Effector CD8-positive, alpha-beta T cell (primary cell): ENCODE measurements around the gene HDLBP.

Experiments used
- DNase-seq: peaks from one replicate; lab custom pipeline; 2025; lab: John Stamatoyannopoulos, UW

HDLBP gene

GRCh38 chr2:241190291-241190981 lies 125.0 kb downstream of the HDLBP start:
- DNase-seq: no peak

- DNase-seq: no peak
Observed at GRCh38 chr2:241189856-241190201, 125.6 kb downstream of the HDLBP start.

GRCh38 chr2:241189093-241189855 lies 126.2 kb downstream of the HDLBP start:
- no peak for DNase-seq

GRCh38 chr2:241188361-241189092 lies 126.9 kb downstream of the HDLBP start, which contains the start of gene ANO7:
Gene ANO7, plus strand, starts transcription at chr2:241188677. Its CDS starts 1,387 bp downstream, at chr2:241190064.
- DNase-seq: no peak

- DNase-seq: no peak
Observed at GRCh38 chr2:241187918-241188234, 127.6 kb downstream of the HDLBP start.

- no peak for DNase-seq
Observed at GRCh38 chr2:241187101-241187917, 128.2 kb downstream of the HDLBP start.

DNA sequence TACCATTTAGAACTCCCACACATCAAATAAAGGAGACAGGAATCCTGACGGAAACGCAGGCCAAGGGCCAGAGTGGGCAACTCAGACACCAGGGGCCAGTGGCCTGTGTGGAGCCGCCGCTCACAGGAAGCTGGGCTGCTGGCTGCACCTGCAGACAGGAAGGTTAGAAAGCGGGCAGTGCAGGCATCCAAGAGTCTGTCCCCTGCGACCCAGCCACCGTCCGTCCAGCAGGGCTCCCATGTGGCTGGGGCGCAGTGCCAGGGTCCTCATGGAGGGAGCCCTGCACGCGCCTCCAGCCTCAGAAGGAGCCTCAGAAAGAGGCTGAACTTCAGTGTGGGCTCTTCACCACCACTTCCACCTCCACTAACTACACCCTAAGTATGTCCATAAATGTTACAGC lies 129.5 kb downstream of the HDLBP start:
- no peak for DNase-seq

GRCh38 chr2:241184901-241185300 lies 130.6 kb downstream of the HDLBP start:
- no peak for DNase-seq

DNA sequence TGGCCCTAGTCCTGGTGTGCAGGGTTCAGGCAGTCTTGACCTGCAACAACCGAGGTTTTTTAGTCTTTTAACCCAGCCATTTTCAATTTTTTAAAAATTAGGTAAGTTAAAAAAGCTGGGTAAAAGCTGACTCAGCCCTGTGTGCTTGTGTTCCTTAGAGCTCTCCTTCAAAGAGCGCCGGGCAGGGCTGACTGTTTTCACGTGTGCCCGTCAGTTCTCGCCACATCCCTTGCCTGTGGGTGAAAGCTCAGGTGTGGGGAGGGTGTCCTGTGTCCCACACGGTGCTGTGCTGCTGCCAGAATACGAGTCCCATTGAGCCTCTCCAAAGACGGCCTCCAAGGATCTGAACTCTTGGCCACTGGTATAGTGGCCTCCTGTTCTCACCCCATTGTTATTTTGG lies 132.3 kb downstream of the HDLBP start:
- no peak for DNase-seq

GRCh38 chr2:241182531-241183133 lies 132.8 kb downstream of the HDLBP start:
- no peak for DNase-seq

- DNase-seq: no peak
Observed at GRCh38 chr2:241182126-241182525, 133.3 kb downstream of the HDLBP start.

- no peak for DNase-seq
Observed at GRCh38 chr2:241180495-241180894, 135.0 kb downstream of the HDLBP start.

DNA sequence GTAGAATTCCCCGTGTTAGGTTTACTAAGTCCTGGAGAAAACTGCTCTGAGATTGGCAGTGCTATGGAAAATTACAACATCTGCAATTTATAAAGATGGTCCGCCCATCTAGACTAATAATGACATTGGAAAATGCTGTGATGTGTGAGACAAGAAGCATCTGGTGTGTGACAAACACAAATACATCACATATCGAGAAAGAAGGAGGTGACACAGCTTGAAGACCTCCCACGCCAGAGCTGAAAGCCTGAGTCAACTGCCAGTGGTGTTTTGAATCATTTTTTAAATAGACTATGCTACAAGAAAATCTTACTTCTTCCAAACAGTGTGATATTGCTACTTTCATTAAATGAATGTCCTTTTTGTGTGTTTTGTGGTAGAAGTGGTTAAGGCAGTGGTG lies 135.6 kb downstream of the HDLBP start:
- no peak for DNase-seq

DNA sequence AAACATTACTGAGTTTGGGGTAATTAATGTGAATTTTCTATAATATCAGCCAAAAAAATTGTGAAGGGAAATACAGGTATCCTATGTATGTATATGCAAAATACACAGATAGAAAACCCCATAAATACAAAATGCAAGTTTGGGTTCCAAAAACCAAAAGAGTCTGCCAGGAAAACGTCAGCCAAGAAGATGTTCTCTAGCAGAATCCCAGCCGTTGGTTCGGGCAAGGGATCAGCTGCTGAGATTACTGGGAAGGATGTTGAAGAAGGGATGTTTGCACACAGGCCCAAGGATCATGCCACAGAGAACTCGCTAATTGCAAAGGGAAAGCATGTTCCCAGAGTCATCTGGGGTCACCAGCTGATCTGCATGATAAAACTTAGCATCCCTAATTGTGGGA lies 136.5 kb downstream of the HDLBP start:
- no peak for DNase-seq

GRCh38 chr2:241177526-241178334 lies 137.7 kb downstream of the HDLBP start:
- DNase-seq: no peak
